HepG2 (cell line): Measurements from ENCODE around the gene SRGAP3. TPM values are rescaled to one million over a fixed set of nuclear protein-coding genes. Genes with fewer than 3 reads are reported as not detected.

ENCODE experiments used
- ATAC-seq: fragments of 200-7000 bp; cut with Tn5 transposase; 3 replicates; pipeline ENCODE4 v1.9.1; 2020; ENCODE audit warnings: mild to moderate bottlenecking, moderate library complexity
- BruUV-seq: library from RNA; stranded (reverse); fragments of 400-500 nt; replicated peaks from 2 replicates; lab custom pipeline; 2021; lab: Mats Ljungman, UMichigan
- CTCF ChIA-PET: fragments of 300-600 bp; formaldehyde crosslinking; extraction: SDS; loops from one replicate; lab custom pipeline; 2021; ENCODE audit warnings: low total read pairs, inconsistent platforms, low intra/inter-chr PET ratio; lab: Yijun Ruan, JAX
- POLR2A ChIA-PET: fragments of 350-600 bp; sonication (Branson Sonifier 250); formaldehyde crosslinking; loops from one replicate; lab custom pipeline; 2020; ENCODE audit warnings: antibody characterized with exemption, inconsistent platforms; lab: Yijun Ruan, JAX
- DNase-seq: peaks from one replicate; pipeline ENCODE4 v3.0.0-alpha.2; 2015; ENCODE audit warnings: low spot score
- FAIRE-seq: peaks from 3 replicates; lab custom pipeline; 2011; peaks lifted over from hg19 to GRCh38; lab: Jason Lieb, UNC
- H2AFZ ChIP-seq: one replicate; pipeline ENCODE4 v1.6.1; 2011; ENCODE audit warnings: low read length, inconsistent platforms
- H3K27ac ChIP-seq: fragments of 300-600 bp; 3 replicates; pipeline ENCODE4 v1.8.0; 2011; ENCODE audit warnings: mixed run types, mild to moderate bottlenecking, mixed read lengths, low read length, inconsistent platforms; ENCODE audit not compliant: insufficient read depth; ENCODE audit errors: extremely low read length
- H3K27me3 ChIP-seq, 2 experiments: fragments of 200-600 bp in 1 of 2; 2 replicates in 1 of 2; 3 replicates in 1 of 2; pipeline versions ENCODE4 v1.6.0 to v1.8.0; 2011; ENCODE audit warnings: low read length in 2 of 2, mild to moderate bottlenecking in 2 of 2, moderate library complexity in 2 of 2, inconsistent platforms in 1 of 2; ENCODE audit not compliant: insufficient read depth in 2 of 2, control insufficient read depth in 1 of 2
- H3K36me3 ChIP-seq, 2 experiments: fragments of 200-600 bp in 1 of 2; replicated peaks in 1 of 2; 2 replicates in 1 of 2; 3 replicates in 1 of 2; pipeline versions ENCODE4 v1.5.1 to v1.8.0; 2011; ENCODE audit warnings: low read length in 2 of 2, inconsistent platforms in 1 of 2; ENCODE audit not compliant: insufficient read depth in 2 of 2, control insufficient read depth in 1 of 2
- H3K4me1 ChIP-seq: 2 replicates; pipeline ENCODE4 v1.5.1; 2012; ENCODE audit warnings: low read length, inconsistent platforms; ENCODE audit not compliant: insufficient read depth
- H3K4me2 ChIP-seq: 2 replicates; pipeline ENCODE4 v1.6.0; 2011; ENCODE audit warnings: low read depth, low read length, inconsistent platforms
- H3K4me3 ChIP-seq, 3 experiments: fragments of 200-600 bp in 1 of 3; sonication (generic), shearing (Covaris generic) in 1 of 3; replicated peaks in 1 of 3; 2 replicates each; pipeline ENCODE4 v1.5.1; 2011 to 2016; ENCODE audit warnings: low read length in 3 of 3, inconsistent platforms in 2 of 3, low read depth in 2 of 3, mild to moderate bottlenecking in 2 of 3, control low read depth in 1 of 3, mixed read lengths in 1 of 3; ENCODE audit not compliant: insufficient read depth in 1 of 3
- H3K79me2 ChIP-seq: one replicate; pipeline ENCODE4 v1.6.1; 2011; ENCODE audit warnings: low read length, inconsistent platforms; ENCODE audit not compliant: insufficient read depth
- H3K9ac ChIP-seq: 2 replicates; pipeline ENCODE4 v1.6.0; 2011; ENCODE audit warnings: mild to moderate bottlenecking, low read depth, low read length, inconsistent platforms; ENCODE audit not compliant: insufficient read depth
- H3K9me3 ChIP-seq: 2 replicates; pipeline ENCODE4 v1.5.1; 2012; ENCODE audit warnings: mild to moderate bottlenecking, low read length
- H4K20me1 ChIP-seq: 2 replicates; pipeline ENCODE4 v1.6.0; 2011; ENCODE audit warnings: inconsistent platforms, mild to moderate bottlenecking, low read length, moderate library complexity; ENCODE audit not compliant: insufficient read depth
- ATM ChIP-seq: fragments of 450-650 bp; IDR thresholded peaks from 2 replicates; pipeline ENCODE4 v1.7.1; 2017; ENCODE audit warnings: mild to moderate bottlenecking, borderline replicate concordance
- BCL6 ChIP-seq: IDR thresholded peaks from 2 replicates; pipeline ENCODE4 v1.6.1; 2016; ENCODE audit warnings: missing genetic modification reagents, missing compliant biosample characterization
- CREB1 ChIP-seq, 2 experiments: fragments of 450-650 bp in 1 of 2; IDR thresholded peaks; 2 replicates each; pipeline ENCODE4 v1.6.1; 2016 to 2017; ENCODE audit warnings: control low read depth in 1 of 2, mild to moderate bottlenecking in 1 of 2, missing compliant biosample characterization in 1 of 2, missing genetic modification characterization in 1 of 2
- ELF1 ChIP-seq: sonication (generic); formaldehyde crosslinking; IDR thresholded peaks from 2 replicates; pipeline ENCODE4 v1.4.0; 2020; ENCODE audit warnings: missing genetic modification reagents
- GZF1 ChIP-seq: sonication (generic); formaldehyde crosslinking; IDR thresholded peaks from 2 replicates; pipeline ENCODE4 v1.5.1; 2020; ENCODE audit warnings: mild to moderate bottlenecking, missing genetic modification reagents
- JUN ChIP-seq: sonication (generic); formaldehyde crosslinking; IDR thresholded peaks from 2 replicates; pipeline ENCODE4 v1.4.0; 2020; ENCODE audit warnings: mild to moderate bottlenecking, missing genetic modification reagents
- NFATC3 ChIP-seq: sonication (generic); formaldehyde crosslinking; IDR thresholded peaks from 2 replicates; pipeline ENCODE4 v1.5.1; 2020; ENCODE audit warnings: mild to moderate bottlenecking, missing genetic modification reagents
- SMAD9 ChIP-seq: sonication (generic); formaldehyde crosslinking; IDR thresholded peaks from 2 replicates; pipeline ENCODE4 v1.5.1; 2020; ENCODE audit warnings: mild to moderate bottlenecking, missing genetic modification reagents
- TGIF2 ChIP-seq: IDR thresholded peaks from 2 replicates; pipeline ENCODE4 v1.6.1; 2016; ENCODE audit warnings: control low read depth, missing compliant biosample characterization
- ZNF3 ChIP-seq: IDR thresholded peaks from 2 replicates; pipeline ENCODE4 v1.7.0; 2017; ENCODE audit warnings: inconsistent platforms
- WGBS: methylation state at CpG from one replicate; pipeline ENCODE4 v1.1.6; 2017; ENCODE audit warnings: low lambda C conversion rate; 5-methylcytosine and 5-hydroxymethylcytosine counted together
- in situ Hi-C: cut with HindIII; loops from 2 replicates; pipeline ENCODE4 v1.10.0; 2017; ENCODE audit warnings: low pct_unique_long_range_greater_than_20kb; ENCODE audit not compliant: extremely low pct_ligation_motif_present
- intact Hi-C: fragments of 100-400 bp; cut with micrococcal nuclease; formaldehyde crosslinking; loops from one replicate; pipeline ENCODE4 v1.10.0; 2022; ENCODE audit not compliant: unreplicated experiment
- polyA plus RNA-seq, 8 experiments: library from polyadenylated mRNA; depleted of rRNA in 3 of 8; stranded (reverse) in 7 of 8; unstranded in 1 of 8; fragments of >200 nt; fragmentation: Illumina TruSeq in 4 of 8; extraction: Trizol in 4 of 8; gene quantifications; 2 replicates each; pipeline versions ENCODE4 v1.2.1 to v1.2.3, GENCODE V29; 2011 to 2016; ENCODE audit warnings: low read depth in 4 of 8, missing spikeins in 1 of 8, mixed read lengths in 1 of 8; ENCODE audit not compliant: insufficient read depth in 1 of 8
- total RNA-seq, 5 experiments: library from RNA; depleted of rRNA; stranded (reverse); fragments of >200 nt; fragmentation: Illumina TruSeq; extraction: Trizol; gene quantifications; 2 replicates each; pipeline ENCODE4 v1.2.3, GENCODE V29; 2016; ENCODE audit warnings: low read depth in 1 of 5
- TF ChIP-seq, protein P1 (sequence below), 2 experiments: fragments of 450-650 bp in 1 of 2; sonication (generic) in 1 of 2; formaldehyde crosslinking; IDR thresholded peaks; 2 replicates each; pipeline versions ENCODE4 v1.5.0 to v1.8.0; 2020 to 2022; ENCODE audit warnings: mild to moderate bottlenecking in 1 of 2, missing genetic modification reagents in 1 of 2
- TF ChIP-seq, protein P2 (sequence below): fragments of 450-650 bp; IDR thresholded peaks from 2 replicates; pipeline ENCODE4 v1.6.1; 2016
- TF ChIP-seq, protein P3 (sequence below): sonication (generic); formaldehyde crosslinking; IDR thresholded peaks from 2 replicates; pipeline ENCODE4 v1.8.0; 2023; ENCODE audit warnings: mild to moderate bottlenecking, missing genetic modification reagents
- TF ChIP-seq, protein P4 (sequence below): sonication (generic); formaldehyde crosslinking; IDR thresholded peaks from 2 replicates; pipeline ENCODE4 v1.5.0; 2020; ENCODE audit warnings: missing genetic modification reagents
- TF ChIP-seq, protein P5 (sequence below): sonication (generic); formaldehyde crosslinking; IDR thresholded peaks from 2 replicates; pipeline ENCODE4 v1.8.0; 2022; ENCODE audit warnings: mild to moderate bottlenecking, missing genetic modification reagents, borderline replicate concordance
- TF ChIP-seq, protein P6 (sequence below): sonication (generic); formaldehyde crosslinking; IDR thresholded peaks from 2 replicates; pipeline ENCODE4 v1.8.1; 2023; ENCODE audit warnings: mild to moderate bottlenecking, inconsistent platforms, moderate library complexity, missing genetic modification reagents, borderline replicate concordance
- TF ChIP-seq, protein P7 (sequence below): IDR thresholded peaks from 2 replicates; pipeline ENCODE4 v1.6.1; 2016; ENCODE audit warnings: low read depth, control low read depth

The SRGAP3 gene
- total and polyA plus RNA-seq, 2 of the 13 experiments (the other 11 are each of a cell fraction or from before 2014, with no cell fraction given): 1.2 to 1.4 TPM

DNA sequence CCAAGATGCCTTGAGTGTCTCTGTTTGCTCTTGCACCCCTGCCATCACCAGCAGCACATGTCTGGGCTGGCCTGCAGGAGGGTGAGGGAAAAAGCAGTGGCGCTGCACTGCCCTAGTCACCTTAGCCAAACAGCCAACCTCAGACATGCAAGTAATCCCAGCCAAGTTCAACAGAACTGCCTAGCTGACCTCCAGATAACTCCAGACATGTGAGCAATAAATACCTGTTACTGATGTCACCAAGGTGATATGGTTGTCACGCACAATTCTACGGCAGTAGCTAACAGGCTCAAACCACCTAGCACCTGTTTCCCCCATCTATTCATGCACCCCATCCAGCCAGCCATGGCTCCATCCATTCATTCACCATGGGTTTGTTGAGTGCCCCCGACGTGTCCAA is 99.9 kb downstream of the SRGAP3 start:
- in situ Hi-C loops: no loop called here
- H3K9me3 ChIP-seq: no peaks in the 10 kb centered on the region
- H3K27ac ChIP-seq: no peak overlapping the region
- H3K9ac ChIP-seq: no peak overlapping the region
- H3K36me3 ChIP-seq: no peaks in the 10 kb centered on the region
- no peaks in the 10 kb centered on the region for H3K4me1 ChIP-seq
- H3K4me2 ChIP-seq: no peak overlapping the region
- BruUV-seq: no TSS peak
- intact Hi-C loops: no loop called here
- WGBS: 11% methylated on average over 5 of the region's 5 CpGs
- DNase-seq: no peak
- peaks cover 0 to 2% of the 10 kb centered on the region in 2 experiments; a peak in 1 of 5 replicates for H3K27me3 ChIP-seq
- ChIA-PET CTCF (no interaction called here), POLR2A (no interaction called here)
- H3K4me3 ChIP-seq: no peak overlapping the region
- H2AFZ ChIP-seq: no peak overlapping the region
- ATAC-seq: no peak
- no peak for FAIRE-seq
- no peaks in the 10 kb centered on the region for H3K79me2 ChIP-seq
- no peaks in the 10 kb centered on the region for H4K20me1 ChIP-seq
- TF ChIP-seq CREB1 (IDR thresholded peaks at IDR 0.05): no peak
- no peak for TF ChIP-seq CREB1 (CRISPR knock-in tag; IDR thresholded peaks at IDR 0.05)
- no peak for TF ChIP-seq NFATC3 (CRISPR knock-in tag)
- no peak for TF ChIP-seq JUN
- TF ChIP-seq, protein P1, sequence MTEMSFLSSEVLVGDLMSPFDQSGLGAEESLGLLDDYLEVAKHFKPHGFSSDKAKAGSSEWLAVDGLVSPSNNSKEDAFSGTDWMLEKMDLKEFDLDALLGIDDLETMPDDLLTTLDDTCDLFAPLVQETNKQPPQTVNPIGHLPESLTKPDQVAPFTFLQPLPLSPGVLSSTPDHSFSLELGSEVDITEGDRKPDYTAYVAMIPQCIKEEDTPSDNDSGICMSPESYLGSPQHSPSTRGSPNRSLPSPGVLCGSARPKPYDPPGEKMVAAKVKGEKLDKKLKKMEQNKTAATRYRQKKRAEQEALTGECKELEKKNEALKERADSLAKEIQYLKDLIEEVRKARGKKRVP (CRISPR knock-in tag; IDR thresholded peaks at IDR 0.05): no peak
- TF ChIP-seq ZNF3 (CRISPR knock-in tag): no peak
- TF ChIP-seq ELF1 (CRISPR knock-in tag): no peak
- no peak for TF ChIP-seq SMAD9 (CRISPR knock-in tag)
- TF ChIP-seq, protein P2, sequence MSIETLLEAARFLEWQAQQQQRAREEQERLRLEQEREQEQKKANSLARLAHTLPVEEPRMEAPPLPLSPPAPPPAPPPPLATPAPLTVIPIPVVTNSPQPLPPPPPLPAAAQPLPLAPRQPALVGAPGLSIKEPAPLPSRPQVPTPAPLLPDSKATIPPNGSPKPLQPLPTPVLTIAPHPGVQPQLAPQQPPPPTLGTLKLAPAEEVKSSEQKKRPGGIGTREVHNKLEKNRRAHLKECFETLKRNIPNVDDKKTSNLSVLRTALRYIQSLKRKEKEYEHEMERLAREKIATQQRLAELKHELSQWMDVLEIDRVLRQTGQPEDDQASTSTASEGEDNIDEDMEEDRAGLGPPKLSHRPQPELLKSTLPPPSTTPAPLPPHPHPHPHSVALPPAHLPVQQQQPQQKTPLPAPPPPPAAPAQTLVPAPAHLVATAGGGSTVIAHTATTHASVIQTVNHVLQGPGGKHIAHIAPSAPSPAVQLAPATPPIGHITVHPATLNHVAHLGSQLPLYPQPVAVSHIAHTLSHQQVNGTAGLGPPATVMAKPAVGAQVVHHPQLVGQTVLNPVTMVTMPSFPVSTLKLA: no peak
- TF ChIP-seq, protein P3, sequence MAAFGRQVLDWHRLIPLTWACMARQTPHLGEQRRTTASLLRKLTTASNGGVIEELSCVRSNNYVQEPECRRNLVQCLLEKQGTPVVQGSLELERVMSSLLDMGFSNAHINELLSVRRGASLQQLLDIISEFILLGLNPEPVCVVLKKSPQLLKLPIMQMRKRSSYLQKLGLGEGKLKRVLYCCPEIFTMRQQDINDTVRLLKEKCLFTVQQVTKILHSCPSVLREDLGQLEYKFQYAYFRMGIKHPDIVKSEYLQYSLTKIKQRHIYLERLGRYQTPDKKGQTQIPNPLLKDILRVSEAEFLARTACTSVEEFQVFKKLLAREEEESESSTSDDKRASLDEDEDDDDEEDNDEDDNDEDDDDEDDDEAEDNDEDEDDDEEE (CRISPR knock-in tag): no peak
- no peak for TF ChIP-seq GZF1 (CRISPR knock-in tag)
- TF ChIP-seq, protein P4, sequence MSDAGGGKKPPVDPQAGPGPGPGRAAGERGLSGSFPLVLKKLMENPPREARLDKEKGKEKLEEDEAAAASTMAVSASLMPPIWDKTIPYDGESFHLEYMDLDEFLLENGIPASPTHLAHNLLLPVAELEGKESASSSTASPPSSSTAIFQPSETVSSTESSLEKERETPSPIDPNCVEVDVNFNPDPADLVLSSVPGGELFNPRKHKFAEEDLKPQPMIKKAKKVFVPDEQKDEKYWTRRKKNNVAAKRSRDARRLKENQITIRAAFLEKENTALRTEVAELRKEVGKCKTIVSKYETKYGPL (CRISPR knock-in tag): no peak
- no peak for TF ChIP-seq BCL6
- TF ChIP-seq, protein P5, sequence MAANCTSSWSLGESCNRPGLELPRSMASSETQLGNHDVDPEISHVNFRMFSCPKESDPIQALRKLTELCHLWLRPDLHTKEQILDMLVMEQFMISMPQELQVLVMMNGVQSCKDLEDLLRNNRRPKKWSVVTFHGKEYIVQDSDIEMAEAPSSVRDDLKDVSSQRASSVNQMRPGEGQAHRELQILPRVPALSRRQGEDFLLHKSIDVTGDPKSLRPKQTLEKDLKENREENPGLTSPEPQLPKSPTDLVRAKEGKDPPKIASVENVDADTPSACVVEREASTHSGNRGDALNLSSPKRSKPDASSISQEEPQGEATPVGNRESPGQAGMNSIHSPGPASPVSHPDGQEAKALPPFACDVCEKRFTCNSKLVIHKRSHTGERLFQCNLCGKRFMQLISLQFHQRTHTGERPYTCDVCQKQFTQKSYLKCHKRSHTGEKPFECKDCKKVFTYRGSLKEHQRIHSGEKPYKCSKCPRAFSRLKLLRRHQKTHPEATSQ (CRISPR knock-in tag): no peak
- TF ChIP-seq, protein P6, sequence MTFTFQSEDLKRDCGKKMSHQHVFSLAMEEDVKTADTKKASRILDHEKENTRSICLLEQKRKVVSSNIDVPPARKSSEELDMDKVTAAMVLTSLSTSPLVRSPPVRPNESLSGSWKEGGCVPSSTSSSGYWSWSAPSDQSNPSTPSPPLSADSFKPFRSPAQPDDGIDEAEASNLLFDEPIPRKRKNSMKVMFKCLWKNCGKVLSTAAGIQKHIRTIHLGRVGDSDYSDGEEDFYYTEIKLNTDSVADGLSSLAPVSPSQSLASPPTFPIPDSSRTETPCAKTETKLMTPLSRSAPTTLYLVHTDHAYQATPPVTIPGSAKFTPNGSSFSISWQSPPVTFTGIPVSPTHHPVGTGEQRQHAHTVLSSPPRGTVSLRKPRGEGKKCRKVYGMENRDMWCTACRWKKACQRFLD (CRISPR knock-in tag): no peak
- TF ChIP-seq, protein P7, sequence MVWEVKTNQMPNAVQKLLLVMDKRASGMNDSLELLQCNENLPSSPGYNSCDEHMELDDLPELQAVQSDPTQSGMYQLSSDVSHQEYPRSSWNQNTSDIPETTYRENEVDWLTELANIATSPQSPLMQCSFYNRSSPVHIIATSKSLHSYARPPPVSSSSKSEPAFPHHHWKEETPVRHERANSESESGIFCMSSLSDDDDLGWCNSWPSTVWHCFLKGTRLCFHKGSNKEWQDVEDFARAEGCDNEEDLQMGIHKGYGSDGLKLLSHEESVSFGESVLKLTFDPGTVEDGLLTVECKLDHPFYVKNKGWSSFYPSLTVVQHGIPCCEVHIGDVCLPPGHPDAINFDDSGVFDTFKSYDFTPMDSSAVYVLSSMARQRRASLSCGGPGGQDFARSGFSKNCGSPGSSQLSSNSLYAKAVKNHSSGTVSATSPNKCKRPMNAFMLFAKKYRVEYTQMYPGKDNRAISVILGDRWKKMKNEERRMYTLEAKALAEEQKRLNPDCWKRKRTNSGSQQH (CRISPR knock-in tag): no peak
- no peak for TF ChIP-seq ATM
- no peak for TF ChIP-seq TGIF2 (CRISPR knock-in tag)
